ENCODE measurements around the gene RAD51B.

RAD51B gene

DNA sequence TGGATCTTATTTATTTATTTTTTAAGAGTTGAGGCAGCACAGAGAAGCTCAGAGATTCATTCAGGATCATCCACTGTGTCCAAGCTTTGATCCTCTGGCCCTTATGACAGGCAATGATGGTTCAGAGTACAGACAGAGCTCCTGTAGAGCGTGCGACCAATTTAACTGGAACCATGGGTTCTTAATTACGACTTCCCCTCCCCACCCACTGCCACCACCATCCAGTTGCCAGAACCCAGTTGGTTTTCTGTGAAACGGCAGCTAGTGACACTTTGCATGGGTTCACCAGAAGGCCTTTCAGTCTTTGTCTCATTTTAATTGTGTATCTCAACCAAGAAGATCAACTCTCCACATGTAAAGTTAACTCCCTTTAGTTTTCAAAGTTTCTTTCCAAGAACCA lies 495.1 kb downstream of the RAD51B start:
- POLR2A ChIA-PET (ENCODE audit: low non-redundant PET), result interaction anchor here (1.1 kb wide), 1 partner anchor 40 kb away, joined by 4 read pairs; no protein-coding TSS in a partner anchor

DNA sequence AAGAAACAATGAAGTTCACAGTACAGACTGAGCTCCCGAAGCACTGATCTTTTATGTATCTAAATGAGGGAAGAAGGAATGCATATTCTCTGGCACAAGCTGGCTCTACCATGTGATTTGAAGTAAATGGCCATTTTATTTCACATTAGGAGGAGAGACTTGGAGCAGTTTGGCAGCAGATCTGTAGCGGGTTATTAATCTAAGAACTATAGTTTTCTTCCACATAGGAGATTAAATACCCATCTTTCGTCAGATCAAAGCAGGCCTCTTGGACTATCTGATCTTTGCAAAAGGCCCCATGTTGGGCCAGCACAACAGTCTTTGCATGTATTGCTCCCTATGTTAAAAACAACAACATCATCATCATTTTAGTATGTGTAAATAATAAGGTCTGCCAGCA lies 495.5 kb downstream of the RAD51B start:
- CTCF ChIA-PET, result no interaction called here
- no peak for DNase-seq (ENCODE audit: low spot score)
- TF ChIP-seq, protein P1, sequence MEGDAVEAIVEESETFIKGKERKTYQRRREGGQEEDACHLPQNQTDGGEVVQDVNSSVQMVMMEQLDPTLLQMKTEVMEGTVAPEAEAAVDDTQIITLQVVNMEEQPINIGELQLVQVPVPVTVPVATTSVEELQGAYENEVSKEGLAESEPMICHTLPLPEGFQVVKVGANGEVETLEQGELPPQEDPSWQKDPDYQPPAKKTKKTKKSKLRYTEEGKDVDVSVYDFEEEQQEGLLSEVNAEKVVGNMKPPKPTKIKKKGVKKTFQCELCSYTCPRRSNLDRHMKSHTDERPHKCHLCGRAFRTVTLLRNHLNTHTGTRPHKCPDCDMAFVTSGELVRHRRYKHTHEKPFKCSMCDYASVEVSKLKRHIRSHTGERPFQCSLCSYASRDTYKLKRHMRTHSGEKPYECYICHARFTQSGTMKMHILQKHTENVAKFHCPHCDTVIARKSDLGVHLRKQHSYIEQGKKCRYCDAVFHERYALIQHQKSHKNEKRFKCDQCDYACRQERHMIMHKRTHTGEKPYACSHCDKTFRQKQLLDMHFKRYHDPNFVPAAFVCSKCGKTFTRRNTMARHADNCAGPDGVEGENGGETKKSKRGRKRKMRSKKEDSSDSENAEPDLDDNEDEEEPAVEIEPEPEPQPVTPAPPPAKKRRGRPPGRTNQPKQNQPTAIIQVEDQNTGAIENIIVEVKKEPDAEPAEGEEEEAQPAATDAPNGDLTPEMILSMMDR (conservative IDR thresholded peaks at IDR 0.05; ENCODE audit: low read depth), result no peak
- POLR2A ChIA-PET (ENCODE audit: low non-redundant PET), result interaction anchor here (1.1 kb wide), 1 partner anchor 40 kb away, joined by 4 read pairs; no protein-coding TSS in a partner anchor
- no peak overlapping the region for H3K27ac ChIP-seq

More for the DNA sequence above, 495.1 kb downstream of the RAD51B start:
- H3K27ac ChIP-seq, result no peak overlapping the region
- CTCF ChIA-PET, result no interaction called here
- TF ChIP-seq, protein P1 (conservative IDR thresholded peaks at IDR 0.05; ENCODE audit: low read depth), result no peak
- DNase-seq (ENCODE audit: low spot score), result no peak

GRCh38 chr14:68316078-68316868 lies 496.7 kb downstream of the RAD51B start:
- TF ChIP-seq, protein P1 (conservative IDR thresholded peaks at IDR 0.05; ENCODE audit: low read depth), result no peak
- ChIA-PET POLR2A (ENCODE audit: low non-redundant PET) (no interaction called here), CTCF (no interaction called here)
- H3K27ac ChIP-seq, result no peak overlapping the region
- no peak for DNase-seq (ENCODE audit: low spot score)

- TF ChIP-seq, protein P1 (conservative IDR thresholded peaks at IDR 0.05; ENCODE audit: low read depth), result no peak
- H3K27ac ChIP-seq, result no peak overlapping the region
- ChIA-PET POLR2A (ENCODE audit: low non-redundant PET) (no interaction called here), CTCF (no interaction called here)
- DNase-seq (ENCODE audit: low spot score), result no peak
Measured at GRCh38 chr14:68317239-68317638, 497.7 kb downstream of the RAD51B start.

DNA sequence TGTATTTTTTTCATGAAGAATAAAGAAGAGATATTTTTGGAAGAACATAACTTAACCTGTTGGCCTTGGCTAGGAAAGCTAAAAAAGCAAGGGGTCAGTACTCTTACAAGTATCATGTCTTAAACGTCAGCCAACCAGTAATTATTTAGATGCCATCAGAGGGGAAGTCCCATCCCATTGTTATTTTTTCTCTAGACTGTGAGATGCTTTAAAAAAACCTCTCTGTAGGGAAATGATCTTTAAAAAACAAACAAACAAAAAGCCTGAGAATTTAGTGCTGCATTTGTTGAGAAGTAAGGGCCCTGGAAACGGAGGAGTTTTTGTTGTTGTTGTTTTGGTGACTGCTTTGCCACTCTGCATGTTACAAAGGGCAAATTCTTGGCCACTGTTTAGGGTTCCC lies 499.2 kb downstream of the RAD51B start:
- TF ChIP-seq, protein P1 (conservative IDR thresholded peaks at IDR 0.05; ENCODE audit: low read depth), result no peak
- POLR2A ChIA-PET (ENCODE audit: low non-redundant PET), result no interaction called here
- DNase-seq (ENCODE audit: low spot score), result no peak
- no peak overlapping the region for H3K27ac ChIP-seq
- CTCF ChIA-PET, result no interaction called here

DNA sequence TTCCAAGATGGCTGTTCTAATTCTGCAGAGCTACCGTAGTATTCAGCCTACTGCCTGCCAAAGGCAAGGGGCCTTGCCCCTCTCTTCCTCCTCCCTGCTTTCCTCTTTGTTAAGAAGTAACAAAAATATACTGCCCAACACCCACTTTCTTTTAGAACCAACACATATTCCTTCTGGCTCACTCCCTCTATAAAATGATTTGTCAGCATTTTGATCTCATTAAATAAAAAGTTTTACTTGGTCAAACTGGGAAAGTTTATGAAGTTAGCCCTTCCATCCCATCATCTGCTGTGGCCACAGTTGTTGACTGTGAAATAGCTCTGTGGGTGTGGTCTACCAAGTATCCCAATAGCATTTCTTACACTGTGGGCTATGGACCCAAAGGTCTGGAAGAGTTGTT lies 500.9 kb downstream of the RAD51B start:
- ChIA-PET CTCF (no interaction called here), POLR2A (ENCODE audit: low non-redundant PET) (no interaction called here)
- DNase-seq (ENCODE audit: low spot score), result no peak
- TF ChIP-seq, protein P1 (conservative IDR thresholded peaks at IDR 0.05; ENCODE audit: low read depth), result no peak
- H3K27ac ChIP-seq, result no peak overlapping the region

Data from RWPE1 (cell line).